PC-3 (cell line): ENCODE data around the gene ATF5.

Experiments
- EZH2 ChIP-seq: fragments of 300-600 bp; sonication (generic); IDR thresholded peaks from one replicate; pipeline ENCODE4 v1.6.1; 2017; ENCODE audit warnings: antibody characterized with exemption, mild to moderate bottlenecking, low read length; ENCODE audit not compliant: unreplicated experiment
- TF ChIP-seq, protein P1 (sequence below): fragments of 300-600 bp; sonication (generic); conservative IDR thresholded peaks from 2 replicates; pipeline ENCODE4 v1.5.1; 2017; ENCODE audit warnings: antibody characterized with exemption, low read depth, mild to moderate bottlenecking, low read length

DNA sequence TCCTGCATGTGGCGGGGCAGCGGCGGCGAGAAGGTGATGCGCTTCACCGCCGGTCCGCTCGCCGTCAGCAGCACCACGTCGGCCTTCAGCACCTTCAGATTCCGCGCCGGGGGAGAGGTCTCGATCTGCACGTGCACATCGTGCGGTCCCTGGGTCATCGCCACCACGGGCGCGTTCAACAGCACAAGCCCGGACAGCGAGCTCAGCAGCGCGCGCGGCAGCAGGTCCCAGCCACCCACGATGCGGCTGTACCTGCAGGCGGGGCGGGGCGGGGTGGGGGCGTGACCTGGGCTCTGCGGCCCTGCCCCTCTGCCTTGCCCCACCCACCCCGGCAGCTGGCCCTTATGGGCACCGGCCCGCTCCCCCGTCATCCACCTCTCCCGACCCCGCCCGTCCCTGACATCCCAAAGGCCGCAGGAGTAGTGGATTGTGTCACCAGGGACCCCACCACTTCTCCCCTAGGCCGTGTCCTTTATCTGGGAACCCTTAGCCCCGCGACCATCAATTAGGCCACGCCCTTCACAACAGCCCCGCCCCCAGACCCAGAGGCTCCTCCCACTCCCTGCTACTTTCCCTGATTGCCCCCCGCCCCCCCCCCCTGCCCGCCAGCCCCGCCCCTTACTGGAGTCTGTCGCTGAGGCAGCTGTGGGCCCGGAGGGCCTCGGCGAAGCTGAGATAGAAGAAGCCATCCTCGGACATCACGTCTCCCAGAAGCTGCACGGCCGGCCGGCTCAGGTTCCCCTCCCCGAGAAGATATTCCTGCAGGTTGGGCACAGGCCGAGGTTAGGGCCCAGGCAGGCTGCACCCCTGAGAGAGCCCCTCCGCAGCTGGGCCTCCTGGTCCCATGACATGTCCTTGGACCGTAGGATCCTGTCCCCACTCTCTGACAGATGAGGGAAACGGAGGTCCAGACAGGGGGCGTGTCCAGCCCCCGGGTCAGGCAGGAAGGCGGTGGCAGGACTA lies 38.4 kb upstream of the ATF5 start:
- TF ChIP-seq, protein P1, sequence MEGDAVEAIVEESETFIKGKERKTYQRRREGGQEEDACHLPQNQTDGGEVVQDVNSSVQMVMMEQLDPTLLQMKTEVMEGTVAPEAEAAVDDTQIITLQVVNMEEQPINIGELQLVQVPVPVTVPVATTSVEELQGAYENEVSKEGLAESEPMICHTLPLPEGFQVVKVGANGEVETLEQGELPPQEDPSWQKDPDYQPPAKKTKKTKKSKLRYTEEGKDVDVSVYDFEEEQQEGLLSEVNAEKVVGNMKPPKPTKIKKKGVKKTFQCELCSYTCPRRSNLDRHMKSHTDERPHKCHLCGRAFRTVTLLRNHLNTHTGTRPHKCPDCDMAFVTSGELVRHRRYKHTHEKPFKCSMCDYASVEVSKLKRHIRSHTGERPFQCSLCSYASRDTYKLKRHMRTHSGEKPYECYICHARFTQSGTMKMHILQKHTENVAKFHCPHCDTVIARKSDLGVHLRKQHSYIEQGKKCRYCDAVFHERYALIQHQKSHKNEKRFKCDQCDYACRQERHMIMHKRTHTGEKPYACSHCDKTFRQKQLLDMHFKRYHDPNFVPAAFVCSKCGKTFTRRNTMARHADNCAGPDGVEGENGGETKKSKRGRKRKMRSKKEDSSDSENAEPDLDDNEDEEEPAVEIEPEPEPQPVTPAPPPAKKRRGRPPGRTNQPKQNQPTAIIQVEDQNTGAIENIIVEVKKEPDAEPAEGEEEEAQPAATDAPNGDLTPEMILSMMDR = no peak
- TF ChIP-seq EZH2 = no peak
